HFFc6 (cell line): ENCODE measurements around the gene GABRB2. TPM values are rescaled to one million over a fixed set of nuclear protein-coding genes. Genes with fewer than 3 reads are reported as not detected.

Source experiments
- DNase-seq: peaks from one replicate; pipeline ENCODE4 v3.0.0-alpha.2; 2018
- H3K27ac Mint-ChIP-seq: 2 replicates; pipeline ENCODE4 v1.8.0; 2020; ENCODE audit warnings: mild to moderate bottlenecking, mixed read lengths
- H3K27me3 Mint-ChIP-seq: 2 replicates; pipeline ENCODE4 v1.8.0; 2021; ENCODE audit warnings: mild to moderate bottlenecking, moderate library complexity, mixed read lengths; ENCODE audit not compliant: insufficient read depth
- H3K36me3 Mint-ChIP-seq: 2 replicates; pipeline ENCODE4 v1.8.0; 2021; ENCODE audit warnings: low read depth, mixed read lengths
- H3K4me1 Mint-ChIP-seq: 2 replicates; pipeline ENCODE4 v1.8.0; 2020; ENCODE audit warnings: low read depth, mixed read lengths
- H3K4me3 Mint-ChIP-seq: 2 replicates; pipeline ENCODE4 v1.8.0; 2020; ENCODE audit warnings: mild to moderate bottlenecking, moderate library complexity, mixed read lengths
- H3K9me3 Mint-ChIP-seq: 2 replicates; pipeline ENCODE4 v1.8.0; 2020; ENCODE audit warnings: mild to moderate bottlenecking, mixed read lengths
- total RNA-seq, 6 experiments: library from RNA; stranded (reverse); fragmentation: NEBNext Ultra II Directional; extraction: Animal tissue kit (Norgen Biotek cat#: 25700); gene quantifications; 2 replicates in 1 of 6; 3 replicates in 5 of 6; pipeline ENCODE4 v1.2.3, GENCODE V29; 2021
- TF ChIP-seq, protein P1 (sequence below): fragments of 200-600 bp; sonication (generic); IDR thresholded peaks from 2 replicates; pipeline ENCODE4 v1.5.0; 2021; ENCODE audit warnings: antibody characterized with exemption, mild to moderate bottlenecking

GABRB2 gene
- total RNA-seq, 6 experiments from 2014 or later: not detected

DNA sequence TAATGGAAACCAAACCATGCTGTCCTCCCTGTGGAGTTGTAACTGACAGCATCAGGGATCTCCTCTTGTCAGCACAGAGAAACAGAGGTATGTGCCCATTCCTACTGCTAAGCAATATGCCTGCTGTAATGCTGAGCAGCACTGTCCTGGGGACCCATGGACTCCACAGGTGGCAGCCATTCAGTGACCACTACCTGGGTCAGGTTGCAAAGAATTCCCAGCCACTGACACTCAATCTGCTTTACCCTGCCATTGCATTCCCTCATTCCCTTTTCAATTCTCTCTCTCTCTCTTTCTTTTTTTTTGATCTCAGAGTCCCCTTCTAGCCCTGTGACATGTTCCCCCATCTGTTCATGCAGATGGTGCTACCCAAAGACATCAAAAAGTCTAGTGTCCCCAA is 104.1 kb downstream of the GABRB2 start:
- Mint-ChIP-seq H3K4me3 (no peak overlapping the region), H3K4me1 (no peaks in the 10 kb centered on the region), H3K9me3 (peaks cover 38% of the 10 kb centered on the region), H3K27me3 (no peaks in the 10 kb centered on the region; the same call in 1 of the 2 replicates), H3K27ac (no peak overlapping the region), H3K36me3 (no peaks in the 10 kb centered on the region)
- no peak for DNase-seq
- TF ChIP-seq, protein P1, sequence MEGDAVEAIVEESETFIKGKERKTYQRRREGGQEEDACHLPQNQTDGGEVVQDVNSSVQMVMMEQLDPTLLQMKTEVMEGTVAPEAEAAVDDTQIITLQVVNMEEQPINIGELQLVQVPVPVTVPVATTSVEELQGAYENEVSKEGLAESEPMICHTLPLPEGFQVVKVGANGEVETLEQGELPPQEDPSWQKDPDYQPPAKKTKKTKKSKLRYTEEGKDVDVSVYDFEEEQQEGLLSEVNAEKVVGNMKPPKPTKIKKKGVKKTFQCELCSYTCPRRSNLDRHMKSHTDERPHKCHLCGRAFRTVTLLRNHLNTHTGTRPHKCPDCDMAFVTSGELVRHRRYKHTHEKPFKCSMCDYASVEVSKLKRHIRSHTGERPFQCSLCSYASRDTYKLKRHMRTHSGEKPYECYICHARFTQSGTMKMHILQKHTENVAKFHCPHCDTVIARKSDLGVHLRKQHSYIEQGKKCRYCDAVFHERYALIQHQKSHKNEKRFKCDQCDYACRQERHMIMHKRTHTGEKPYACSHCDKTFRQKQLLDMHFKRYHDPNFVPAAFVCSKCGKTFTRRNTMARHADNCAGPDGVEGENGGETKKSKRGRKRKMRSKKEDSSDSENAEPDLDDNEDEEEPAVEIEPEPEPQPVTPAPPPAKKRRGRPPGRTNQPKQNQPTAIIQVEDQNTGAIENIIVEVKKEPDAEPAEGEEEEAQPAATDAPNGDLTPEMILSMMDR: no peak

DNA sequence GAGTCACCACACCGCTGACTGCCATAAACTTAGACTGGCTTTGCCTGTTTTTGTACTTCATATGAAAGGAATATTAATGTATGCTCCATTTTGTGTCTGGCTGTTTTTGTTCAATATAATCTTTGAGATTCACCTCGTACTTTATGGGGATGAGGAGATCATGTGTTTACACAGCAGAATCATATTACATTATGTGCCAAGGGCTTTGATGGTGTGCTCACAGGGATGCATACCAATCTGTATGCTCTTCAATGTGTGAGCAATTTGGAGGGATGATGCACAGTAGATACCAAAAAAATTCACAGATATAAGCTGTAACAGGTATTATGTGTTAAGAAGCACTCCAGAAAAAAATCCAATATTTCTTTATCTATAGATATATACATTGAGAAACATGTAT is 113.7 kb downstream of the GABRB2 start:
- Mint-ChIP-seq H3K4me1 (no peaks in the 10 kb centered on the region), H3K9me3 (peaks cover 22% of the 10 kb centered on the region), H3K27ac (no peak overlapping the region), H3K36me3 (no peaks in the 10 kb centered on the region), H3K4me3 (no peak overlapping the region), H3K27me3 (no peaks in the 10 kb centered on the region; the same call in 1 of the 2 replicates)
- TF ChIP-seq, protein P1: no peak
- DNase-seq: no peak

DNA sequence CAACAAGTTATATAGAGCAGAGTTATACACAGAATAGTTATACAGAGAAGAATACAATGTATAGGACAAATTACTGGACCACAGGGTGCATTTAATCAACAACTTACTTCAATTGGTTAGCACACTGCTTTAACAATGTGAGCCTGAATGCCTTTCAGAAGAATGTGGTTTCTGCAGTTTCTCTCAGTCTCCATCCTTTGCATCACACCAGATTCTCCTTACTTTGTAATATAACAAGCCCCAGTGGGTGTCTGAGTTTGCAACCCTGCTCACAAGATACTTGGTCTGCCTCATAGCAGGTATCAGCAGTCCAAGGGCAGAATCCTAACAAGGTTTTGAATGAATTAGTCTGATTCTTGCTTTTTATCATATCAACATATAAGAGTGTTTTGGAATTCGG is 114.6 kb downstream of the GABRB2 start:
- H3K27me3 Mint-ChIP-seq: no peaks in the 10 kb centered on the region
- H3K9me3 Mint-ChIP-seq: peaks cover 19% of the 10 kb centered on the region
- H3K4me3 Mint-ChIP-seq: no peak overlapping the region
- no peaks in the 10 kb centered on the region for H3K36me3 Mint-ChIP-seq
- no peak overlapping the region for H3K27ac Mint-ChIP-seq
- TF ChIP-seq, protein P1: no peak
- DNase-seq: no peak
- no peaks in the 10 kb centered on the region for H3K4me1 Mint-ChIP-seq

DNA sequence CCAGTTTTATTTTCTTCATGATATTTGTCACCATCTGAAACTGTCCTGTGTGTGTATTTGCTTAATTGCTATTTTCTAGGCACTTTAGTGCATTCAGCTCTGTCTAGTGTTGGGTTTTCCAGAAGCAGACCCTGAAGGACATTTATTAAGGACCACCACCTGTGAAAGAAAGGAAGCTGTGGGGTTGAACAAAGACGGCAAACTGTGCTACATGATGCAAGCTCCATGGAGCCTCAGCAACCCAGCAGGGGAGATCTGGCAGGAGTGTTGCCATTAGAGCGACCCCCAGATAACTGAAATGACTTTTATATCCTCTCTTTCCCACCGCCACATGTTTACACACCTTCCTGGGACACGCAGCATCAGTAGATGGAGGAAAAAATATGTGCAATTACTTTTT is 125.5 kb downstream of the GABRB2 start:
- DNase-seq: no peak
- Mint-ChIP-seq H3K9me3 (peaks cover 52% of the 10 kb centered on the region), H3K27ac (no peak overlapping the region), H3K36me3 (no peaks in the 10 kb centered on the region; the same call in 1 of the 2 replicates), H3K4me3 (no peak overlapping the region), H3K27me3 (no peaks in the 10 kb centered on the region), H3K4me1 (no peaks in the 10 kb centered on the region)
- TF ChIP-seq, protein P1: no peak

DNA sequence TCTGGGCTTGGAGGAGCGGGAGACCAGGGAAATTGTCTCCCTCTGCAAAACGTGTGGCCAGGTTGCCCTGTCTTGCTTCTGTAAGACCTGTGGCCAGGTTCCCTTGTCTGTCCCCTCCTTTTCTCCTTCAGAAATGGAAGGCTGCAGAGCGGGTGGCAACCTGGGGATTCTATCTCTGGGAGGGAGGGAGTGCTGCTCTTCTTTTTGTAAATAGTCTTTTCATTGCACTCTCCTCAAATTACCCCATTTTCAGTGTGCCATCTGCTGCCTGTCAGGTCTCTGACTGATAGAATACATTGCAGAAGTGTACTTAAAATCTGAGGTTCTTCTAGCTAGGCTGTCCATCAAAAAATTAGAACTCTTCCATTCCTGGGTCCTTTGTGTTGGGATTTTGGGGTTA is 126.0 kb downstream of the GABRB2 start:
- no peaks in the 10 kb centered on the region for H3K4me1 Mint-ChIP-seq
- H3K27me3 Mint-ChIP-seq: no peaks in the 10 kb centered on the region
- peaks cover 53% of the 10 kb centered on the region for H3K9me3 Mint-ChIP-seq
- H3K4me3 Mint-ChIP-seq: no peak overlapping the region
- no peak for DNase-seq
- no peak overlapping the region for H3K27ac Mint-ChIP-seq
- TF ChIP-seq, protein P1: no peak
- H3K36me3 Mint-ChIP-seq: no peaks in the 10 kb centered on the region; the same call in 1 of the 2 replicates

DNA sequence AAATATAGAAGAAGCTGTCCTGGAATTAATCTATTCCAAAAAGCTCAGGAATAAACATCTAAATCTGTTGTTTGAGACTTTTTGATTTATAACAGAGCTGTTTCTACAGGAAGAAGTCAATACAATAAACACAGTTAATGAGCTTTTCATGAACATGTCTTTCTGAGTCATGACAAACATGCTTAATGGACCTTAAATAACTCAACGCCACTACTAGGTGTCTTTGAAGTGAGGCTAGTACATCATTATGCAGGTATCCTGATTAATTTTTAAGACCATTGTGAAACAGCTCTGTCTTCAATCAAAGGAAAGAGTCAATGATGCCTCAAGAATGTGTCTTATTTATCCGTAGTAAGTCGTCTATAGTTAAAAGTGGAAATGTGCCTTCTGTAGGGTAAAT is 131.6 kb downstream of the GABRB2 start:
- Mint-ChIP-seq H3K9me3 (peaks cover 37% of the 10 kb centered on the region), H3K27ac (no peak overlapping the region)

More for the DNA sequence above, 131.6 kb downstream of the GABRB2 start:
- Mint-ChIP-seq H3K4me1 (no peaks in the 10 kb centered on the region), H3K4me3 (no peak overlapping the region), H3K27me3 (no peaks in the 10 kb centered on the region), H3K36me3 (no peaks in the 10 kb centered on the region)
- TF ChIP-seq, protein P1: no peak
- no peak for DNase-seq
